Activated T-cell treated with anti-CD3 and anti-CD28 coated beads, Interleukin-2, amount 50 U/mL, for 4 hours (primary cell): ENCODE data around the gene HK3. TPM values are rescaled to one million over a fixed set of nuclear protein-coding genes. Genes with fewer than 3 reads are reported as not detected.

ENCODE experiments used
- ATAC-seq, 2 donors: fragments of 200-7000 bp; cut with Tn5 transposase; one replicate each; pipeline ENCODE4 v1.10.0; 2021
- DNase-seq: peaks from one replicate; pipeline ENCODE4 v3.0.0-alpha.2; 2020
- H3K27me3 Mint-ChIP-seq: one replicate; pipeline ENCODE4 v1.8.0; 2021; ENCODE audit warnings: low read depth, mixed read lengths
- H3K36me3 Mint-ChIP-seq: one replicate; pipeline ENCODE4 v1.8.0; 2022; ENCODE audit warnings: mixed read lengths; ENCODE audit not compliant: insufficient read depth
- H3K4me1 Mint-ChIP-seq: one replicate; pipeline ENCODE4 v1.8.0; 2021; ENCODE audit warnings: low read depth, mixed read lengths
- H3K4me3 Mint-ChIP-seq: one replicate; pipeline ENCODE4 v1.8.0; 2021; ENCODE audit warnings: mild to moderate bottlenecking, moderate library complexity, mixed read lengths
- H3K9me3 Mint-ChIP-seq: one replicate; pipeline ENCODE4 v1.8.0; 2021; ENCODE audit warnings: mixed read lengths
- total RNA-seq, 3 donors: library from RNA; stranded (reverse); gene quantifications; one replicate each; pipeline ENCODE4 v1.2.1, GENCODE V29; 2021

Gene HK3
- total RNA-seq, 3 donors from 2014 or later, result 0.19 to 0.61 TPM; not detected in 1

DNA sequence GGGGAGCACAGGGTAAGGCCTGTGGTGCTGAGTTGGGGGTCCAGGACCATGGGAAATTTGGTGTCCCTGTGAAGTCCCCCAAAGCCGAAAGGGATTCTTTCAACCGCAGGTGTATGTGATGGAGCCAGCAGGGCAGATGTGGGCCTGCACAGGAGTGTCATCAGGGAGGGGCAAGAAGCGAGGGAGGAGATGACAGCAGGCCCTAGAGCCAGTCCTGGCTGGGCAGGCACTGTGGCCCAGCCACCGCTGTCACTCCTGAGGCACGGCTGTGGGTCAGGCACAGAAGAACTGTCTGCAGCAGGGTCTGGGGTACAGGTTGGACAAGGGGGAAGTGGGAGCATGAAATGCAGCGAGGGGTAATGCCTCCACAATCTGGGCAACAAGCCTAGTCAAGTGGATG, 4.8 kb downstream of the HK3 start:
- Mint-ChIP-seq H3K27me3 (peaks cover 12% of the 10 kb centered on the region), H3K36me3 (no peaks in the 10 kb centered on the region), H3K4me3 (no peak overlapping the region), H3K9me3 (no peaks in the 10 kb centered on the region), H3K4me1 (peaks cover 4% of the 10 kb centered on the region)
- ATAC-seq (no peak), DNase-seq (no peak)

DNA sequence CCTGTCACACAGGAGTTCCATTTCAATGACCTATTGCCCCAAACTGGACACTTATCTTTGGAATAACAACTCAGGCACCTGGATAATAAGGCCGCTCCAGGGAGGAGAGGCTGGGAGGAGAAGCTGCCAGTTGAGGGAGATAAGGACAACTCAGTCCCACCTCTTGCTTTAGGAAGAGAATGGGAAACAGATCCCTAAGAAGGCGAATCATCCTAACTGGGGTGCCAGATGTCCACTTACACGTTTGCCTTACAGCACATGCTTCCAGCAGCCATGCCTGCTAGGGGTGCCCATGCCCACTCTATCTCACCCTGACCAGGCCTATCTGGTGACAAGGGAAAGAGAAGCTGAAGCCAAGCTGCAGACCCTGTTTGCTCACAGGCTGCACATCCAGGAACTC, 6.5 kb downstream of the HK3 start:
- H3K9me3 Mint-ChIP-seq, result no peaks in the 10 kb centered on the region
- no peak for DNase-seq
- H3K4me3 Mint-ChIP-seq, result no peak overlapping the region
- H3K4me1 Mint-ChIP-seq, result no peaks in the 10 kb centered on the region
- no peak for ATAC-seq
- peaks cover 12% of the 10 kb centered on the region for H3K27me3 Mint-ChIP-seq
- H3K36me3 Mint-ChIP-seq, result no peaks in the 10 kb centered on the region

- no peaks in the 10 kb centered on the region for H3K4me1 Mint-ChIP-seq
- peaks cover 12% of the 10 kb centered on the region for H3K27me3 Mint-ChIP-seq
- no peak for ATAC-seq
- H3K36me3 Mint-ChIP-seq, result no peaks in the 10 kb centered on the region
- H3K9me3 Mint-ChIP-seq, result no peaks in the 10 kb centered on the region
- no peak overlapping the region for H3K4me3 Mint-ChIP-seq
- no peak for DNase-seq
Observed at GRCh38 chr5:176891331-176891958, 7.7 kb downstream of the HK3 start.

GRCh38 chr5:176890455-176891330, 8.5 kb downstream of the HK3 start:
- no peaks in the 10 kb centered on the region for H3K36me3 Mint-ChIP-seq

GRCh38 chr5:176889321-176890280, 9.5 kb downstream of the HK3 start:
- Mint-ChIP-seq H3K36me3 (no peaks in the 10 kb centered on the region), H3K4me3 (no peak overlapping the region), H3K9me3 (no peaks in the 10 kb centered on the region), H3K27me3 (peaks cover 12% of the 10 kb centered on the region), H3K4me1 (peaks cover 5% of the 10 kb centered on the region)
- DNase-seq (no peak), ATAC-seq (no peak)

More at GRCh38 chr5:176890455-176891330, 8.5 kb downstream of the HK3 start:
- H3K9me3 Mint-ChIP-seq, result no peaks in the 10 kb centered on the region
- H3K4me1 Mint-ChIP-seq, result no peaks in the 10 kb centered on the region
- ATAC-seq (no peak), DNase-seq (no peak)
- H3K27me3 Mint-ChIP-seq, result peaks cover 12% of the 10 kb centered on the region
- H3K4me3 Mint-ChIP-seq, result no peak overlapping the region

DNA sequence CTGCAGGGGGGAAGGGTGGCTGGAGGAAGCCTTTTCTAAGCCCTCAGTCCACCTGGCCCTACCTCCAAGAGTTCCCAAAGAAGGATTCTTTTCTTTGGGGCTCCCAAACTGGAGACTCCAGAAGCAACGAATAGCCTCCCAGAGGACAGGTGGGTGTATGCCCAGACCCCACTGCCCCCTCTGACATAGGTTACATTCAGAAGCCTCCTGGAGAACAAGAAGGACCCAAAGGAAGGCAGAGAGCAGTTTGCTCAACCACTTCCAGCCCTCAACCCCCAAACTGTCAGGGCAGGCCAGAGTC, 10.3 kb downstream of the HK3 start:
- H3K9me3 Mint-ChIP-seq, result no peaks in the 10 kb centered on the region
- ATAC-seq (no peak), DNase-seq (no peak)
- no peaks in the 10 kb centered on the region for H3K36me3 Mint-ChIP-seq
- peaks cover 6% of the 10 kb centered on the region for H3K4me1 Mint-ChIP-seq
- peaks cover 12% of the 10 kb centered on the region for H3K27me3 Mint-ChIP-seq
- no peak overlapping the region for H3K4me3 Mint-ChIP-seq

DNA sequence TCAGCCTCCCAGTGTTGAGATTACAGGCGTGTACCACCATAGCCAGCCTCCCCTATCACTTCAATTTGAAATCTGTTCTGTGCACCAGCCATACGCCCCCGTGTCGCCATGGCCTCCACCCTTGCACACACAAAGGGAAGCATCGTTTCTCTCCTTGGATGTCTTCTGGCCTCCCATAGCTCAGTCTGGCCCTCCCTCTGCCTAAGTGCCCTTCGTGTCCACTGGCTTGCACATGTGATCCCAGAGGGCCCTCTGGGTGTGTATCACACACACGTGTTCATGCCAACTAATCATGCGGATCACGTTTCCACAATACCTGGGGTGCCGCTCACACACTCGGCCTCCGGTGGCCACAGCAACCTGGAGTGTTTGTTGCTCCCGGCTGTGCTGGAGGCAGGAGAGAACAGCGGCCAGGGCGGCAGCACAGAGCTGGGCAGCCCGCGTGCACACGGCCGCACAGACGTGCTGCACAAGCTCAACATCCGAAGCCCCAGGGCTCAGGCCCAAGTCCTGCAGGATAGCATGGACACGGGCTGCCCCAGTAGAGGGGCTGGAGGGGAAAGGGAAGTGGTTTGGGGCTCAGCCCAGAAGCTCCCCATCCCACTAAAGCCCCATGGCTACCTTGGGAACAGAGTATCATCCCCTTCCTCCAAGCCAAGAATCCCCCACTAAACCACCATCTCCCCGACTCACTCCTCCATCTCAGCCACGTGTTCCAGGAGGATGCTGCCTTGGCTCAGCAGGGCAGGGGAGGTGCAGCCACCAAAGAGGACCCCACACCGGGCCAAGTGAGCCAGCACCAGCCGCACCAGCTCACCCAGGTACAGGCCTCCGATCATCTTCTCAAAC, 10.9 kb downstream of the HK3 start:
- DNase-seq (no peak), ATAC-seq (no peak)
- Mint-ChIP-seq H3K4me1 (peaks cover 6% of the 10 kb centered on the region), H3K27me3 (peaks cover 12% of the 10 kb centered on the region), H3K4me3 (no peak overlapping the region), H3K36me3 (no peaks in the 10 kb centered on the region), H3K9me3 (no peaks in the 10 kb centered on the region)

DNA sequence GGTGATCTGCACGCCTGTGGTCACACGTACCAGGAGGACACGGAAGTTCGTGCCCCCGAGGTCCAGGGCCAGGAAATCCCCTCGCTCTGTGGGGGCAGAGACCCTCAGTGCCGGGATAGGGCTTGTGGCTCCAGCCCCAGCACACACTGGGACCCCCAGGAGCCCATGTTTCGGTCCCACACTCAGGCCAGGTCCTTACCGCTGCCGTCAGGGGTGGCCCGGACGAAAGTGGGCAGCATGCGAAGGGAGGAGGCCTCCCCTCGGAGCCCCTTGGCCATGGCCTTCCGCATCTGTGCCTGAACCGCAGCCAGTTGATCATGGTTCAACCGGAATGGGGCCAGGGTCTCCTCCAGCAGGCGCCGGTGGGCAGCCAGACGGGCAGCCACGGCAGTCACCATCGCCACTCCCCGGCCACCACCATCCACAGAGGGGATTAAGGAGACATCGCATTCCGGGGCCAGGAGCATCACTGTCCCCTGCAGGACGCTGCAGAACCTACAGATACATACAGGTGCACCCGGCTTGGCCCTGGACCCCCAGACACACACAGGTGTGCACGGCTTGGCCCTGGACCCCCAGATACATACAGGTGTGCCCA, 11.8 kb downstream of the HK3 start:
- Mint-ChIP-seq H3K36me3 (no peaks in the 10 kb centered on the region), H3K4me3 (no peak overlapping the region), H3K4me1 (peaks cover 6% of the 10 kb centered on the region), H3K27me3 (peaks cover 12% of the 10 kb centered on the region), H3K9me3 (no peaks in the 10 kb centered on the region)
- DNase-seq (no peak), ATAC-seq (no peak)

GRCh38 chr5:176886336-176887251, 12.6 kb downstream of the HK3 start:
- Mint-ChIP-seq H3K4me1 (peaks cover 6% of the 10 kb centered on the region), H3K27me3 (peaks cover 8% of the 10 kb centered on the region), H3K4me3 (no peak overlapping the region), H3K9me3 (no peaks in the 10 kb centered on the region), H3K36me3 (no peaks in the 10 kb centered on the region)
- no peak for ATAC-seq
- no peak for DNase-seq

DNA sequence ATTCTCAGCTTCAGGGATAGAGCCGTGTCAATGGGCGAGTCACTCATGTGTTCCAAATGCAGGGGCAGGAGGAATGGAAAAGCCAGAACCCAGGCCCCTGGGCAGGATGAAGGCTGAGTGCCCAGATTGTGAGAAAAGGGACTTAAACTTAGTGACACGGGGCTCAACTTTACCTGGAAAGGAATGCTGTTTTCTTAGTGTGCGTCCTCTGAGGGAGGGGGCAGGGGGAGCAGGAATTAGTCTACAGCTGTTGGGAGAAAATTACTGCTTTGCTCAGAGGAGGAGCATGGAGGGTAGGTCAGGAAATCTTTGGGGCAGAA, 14.6 kb downstream of the HK3 start:
- Mint-ChIP-seq H3K36me3 (no peaks in the 10 kb centered on the region), H3K4me3 (no peak overlapping the region), H3K4me1 (peaks cover 6% of the 10 kb centered on the region), H3K9me3 (no peaks in the 10 kb centered on the region), H3K27me3 (peaks cover 3% of the 10 kb centered on the region)
- ATAC-seq, result no peak
- no peak for DNase-seq

DNA sequence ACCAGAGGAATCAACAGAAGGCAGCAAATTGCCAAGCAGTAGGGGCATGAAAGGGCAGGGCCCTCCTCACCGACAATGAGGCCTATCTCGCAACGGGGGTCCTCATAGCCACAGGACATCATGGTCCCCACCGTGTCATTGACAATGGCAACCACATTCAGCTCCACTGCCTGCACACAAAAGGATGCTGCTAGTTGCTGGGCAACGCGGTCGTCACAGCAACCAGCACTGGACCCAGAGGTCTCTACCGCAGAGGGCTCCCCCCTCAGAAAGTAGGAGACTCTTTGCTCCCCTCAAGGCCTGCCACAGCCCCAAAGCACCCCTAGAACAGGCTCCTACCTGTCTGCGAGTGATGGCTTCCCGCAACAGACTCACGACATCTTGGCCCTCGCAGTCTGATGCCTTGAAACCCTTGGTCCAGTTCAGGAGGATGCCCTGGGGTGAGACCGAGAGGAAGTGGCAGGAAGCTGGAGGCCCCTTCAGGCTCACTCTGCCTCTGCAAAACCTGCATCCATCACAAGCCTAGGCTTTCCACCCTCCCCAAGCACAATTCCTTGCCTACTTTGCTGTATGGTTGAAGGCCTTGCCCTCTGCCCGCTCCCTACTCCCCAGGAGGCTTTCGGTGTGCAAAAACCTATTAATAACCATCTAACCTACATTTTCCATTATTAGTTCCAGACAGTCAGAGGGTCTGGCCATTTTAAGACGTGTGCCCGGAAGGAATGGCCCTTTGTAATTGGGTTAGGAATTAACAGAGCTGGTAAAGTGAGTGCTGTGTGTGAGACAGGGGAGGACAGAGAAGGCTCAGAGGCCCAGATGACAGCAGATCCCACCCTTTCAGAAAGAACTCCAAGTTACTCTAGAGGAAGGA, 15.2 kb downstream of the HK3 start:
- no peak overlapping the region for H3K4me3 Mint-ChIP-seq
- no peak for ATAC-seq
- no peak for DNase-seq
- H3K9me3 Mint-ChIP-seq, result no peaks in the 10 kb centered on the region
- peaks cover 5% of the 10 kb centered on the region for H3K27me3 Mint-ChIP-seq
- H3K4me1 Mint-ChIP-seq, result peaks cover 6% of the 10 kb centered on the region
- no peaks in the 10 kb centered on the region for H3K36me3 Mint-ChIP-seq

DNA sequence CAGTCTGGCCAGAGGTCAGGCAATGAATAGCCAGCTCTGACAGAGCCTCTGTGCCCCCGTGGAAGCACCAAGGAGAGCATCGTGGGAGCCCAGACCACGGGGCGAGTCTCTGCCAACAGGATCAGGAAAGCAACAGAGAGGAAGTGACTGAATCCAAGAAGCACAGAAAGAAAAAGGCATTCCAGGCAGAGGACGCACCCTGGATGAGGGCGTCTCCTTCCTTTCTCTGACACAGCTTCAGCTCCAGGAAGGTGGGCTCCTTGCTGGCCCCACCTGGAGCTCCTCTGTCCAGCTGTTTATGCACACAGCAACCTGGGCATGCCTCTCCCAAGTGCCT, 16.6 kb downstream of the HK3 start:
- Mint-ChIP-seq H3K9me3 (no peaks in the 10 kb centered on the region), H3K27me3 (peaks cover 13% of the 10 kb centered on the region), H3K4me3 (no peak overlapping the region), H3K36me3 (no peaks in the 10 kb centered on the region), H3K4me1 (peaks cover 6% of the 10 kb centered on the region)
- ATAC-seq (no peak), DNase-seq (no peak)
